ENCODE measurements around the gene ADARB2.

Gene ADARB2

GRCh38 chr10:1520909-1521565, 216.3 kb downstream of the ADARB2 start:
- H3K27me3 ChIP-seq: no peaks in the 10 kb centered on the region
- no peak overlapping the region for H3K4me3 ChIP-seq (ENCODE audit: low read depth, low read length)
- H3K9me3 ChIP-seq: no peaks in the 10 kb centered on the region
- H3K4me1 ChIP-seq: no peaks in the 10 kb centered on the region
- TF ChIP-seq CTCF (IDR thresholded peaks at IDR 0.05; ENCODE audit: low read depth, low read length): no peak
- DNase-seq: no peak
- no peaks in the 10 kb centered on the region for H3K36me3 ChIP-seq

- no peak for DNase-seq
- TF ChIP-seq CTCF (IDR thresholded peaks at IDR 0.05; ENCODE audit: low read depth, low read length): no peak
- no peaks in the 10 kb centered on the region for H3K36me3 ChIP-seq
- no peaks in the 10 kb centered on the region; the same call in 1 of the 2 replicates for H3K27me3 ChIP-seq
- H3K4me1 ChIP-seq: no peaks in the 10 kb centered on the region
- H3K9me3 ChIP-seq: no peaks in the 10 kb centered on the region
- no peak overlapping the region for H3K4me3 ChIP-seq (ENCODE audit: low read depth, low read length)
Measured at GRCh38 chr10:1519391-1519790, 217.9 kb downstream of the ADARB2 start.

GRCh38 chr10:1517684-1518083, 219.6 kb downstream of the ADARB2 start:
- H3K4me1 ChIP-seq: no peaks in the 10 kb centered on the region
- no peak for TF ChIP-seq CTCF (IDR thresholded peaks at IDR 0.05; ENCODE audit: low read depth, low read length)
- no peaks in the 10 kb centered on the region for H3K9me3 ChIP-seq
- no peak for DNase-seq
- no peak overlapping the region for H3K4me3 ChIP-seq (ENCODE audit: low read depth, low read length)
- no peaks in the 10 kb centered on the region for H3K36me3 ChIP-seq
- H3K27me3 ChIP-seq: no peaks in the 10 kb centered on the region; the same call in 1 of the 2 replicates

GRCh38 chr10:1516492-1517165, 220.7 kb downstream of the ADARB2 start:
- no peaks in the 10 kb centered on the region for H3K9me3 ChIP-seq
- no peak for DNase-seq

GRCh38 chr10:1515780-1516491, 221.4 kb downstream of the ADARB2 start:
- no peaks in the 10 kb centered on the region for H3K36me3 ChIP-seq
- no peaks in the 10 kb centered on the region; the same call in 1 of the 2 replicates for H3K27me3 ChIP-seq
- TF ChIP-seq CTCF (IDR thresholded peaks at IDR 0.05; ENCODE audit: low read depth, low read length): no peak
- no peak overlapping the region for H3K4me3 ChIP-seq (ENCODE audit: low read depth, low read length)
- H3K4me1 ChIP-seq: no peaks in the 10 kb centered on the region
- H3K9me3 ChIP-seq: no peaks in the 10 kb centered on the region
- no peak for DNase-seq

More at GRCh38 chr10:1516492-1517165, 220.7 kb downstream of the ADARB2 start:
- no peaks in the 10 kb centered on the region for H3K36me3 ChIP-seq
- H3K4me1 ChIP-seq: no peaks in the 10 kb centered on the region
- no peak overlapping the region for H3K4me3 ChIP-seq (ENCODE audit: low read depth, low read length)
- no peaks in the 10 kb centered on the region; the same call in 1 of the 2 replicates for H3K27me3 ChIP-seq
- TF ChIP-seq CTCF (IDR thresholded peaks at IDR 0.05; ENCODE audit: low read depth, low read length): no peak

Measured in BE2C (cell line).